Measurements from ENCODE around the gene PDS5A. TPM values are rescaled to one million over a fixed set of nuclear protein-coding genes. Genes with fewer than 3 reads are reported as not detected.
"Not testable (repeated sequence)": the region's sequence is repeated elsewhere in the genome, so short reads cannot be mapped to it uniquely, and the experiment has no call there.

PDS5A gene
- total RNA-seq, 1 experiment from 2014 or later, result 48.0 TPM

DNA sequence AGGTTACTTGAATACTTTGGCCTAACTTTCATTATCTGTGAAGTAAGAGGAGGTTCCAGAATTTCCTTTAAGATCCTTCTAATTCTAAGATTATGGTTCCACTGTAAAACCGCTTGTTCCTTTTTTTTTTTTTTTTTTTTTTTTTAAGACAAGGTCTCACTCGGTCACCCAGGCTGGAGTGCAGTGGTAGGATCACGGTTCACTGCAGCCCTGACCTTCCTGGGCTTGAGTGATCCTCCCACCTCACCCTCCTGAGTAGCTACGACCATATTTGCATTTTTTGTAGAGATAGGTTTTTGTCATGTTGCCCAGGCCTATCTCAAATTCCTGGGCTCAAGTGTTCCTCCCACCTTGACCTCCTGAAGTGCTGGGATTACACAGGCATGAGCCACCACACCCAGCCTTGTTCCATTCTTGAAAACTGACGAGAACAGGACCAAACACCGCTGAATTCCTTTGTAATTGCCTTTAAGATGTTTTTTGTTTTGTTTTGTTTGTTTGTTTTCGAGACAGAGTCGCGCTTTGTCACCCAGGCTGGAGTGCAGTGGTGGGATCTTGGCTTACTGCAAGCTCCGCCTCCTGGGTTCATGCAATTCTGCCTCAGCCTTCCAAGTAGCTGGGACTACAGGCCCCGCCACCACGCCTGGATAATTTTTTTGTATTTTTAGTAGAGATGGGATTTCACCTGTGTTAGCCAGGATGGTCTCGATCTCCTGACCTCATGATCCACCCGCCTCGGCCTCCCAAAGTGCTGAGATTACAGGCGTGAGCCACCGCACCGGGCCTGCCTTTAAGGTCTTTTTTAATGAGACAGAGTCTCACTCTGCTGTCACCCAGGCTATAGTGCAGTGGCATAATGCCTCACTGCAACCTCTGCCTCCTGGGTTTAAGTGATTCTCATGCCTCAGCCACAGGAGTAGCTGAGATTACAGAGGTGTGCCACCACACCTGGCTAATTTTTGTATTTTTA is 6.8 kb downstream of the PDS5A start:
- peak; percentile 16 for DNase-seq (ENCODE audit: low spot score)

- DNase-seq (ENCODE audit: low spot score), result no peak
These were observed 14.1 kb downstream of the PDS5A start for GRCh38 chr4:39963656-39964055.

- no peak for DNase-seq (ENCODE audit: low spot score)
These were observed 16.3 kb downstream of the PDS5A start for GRCh38 chr4:39961311-39961877.

DNA sequence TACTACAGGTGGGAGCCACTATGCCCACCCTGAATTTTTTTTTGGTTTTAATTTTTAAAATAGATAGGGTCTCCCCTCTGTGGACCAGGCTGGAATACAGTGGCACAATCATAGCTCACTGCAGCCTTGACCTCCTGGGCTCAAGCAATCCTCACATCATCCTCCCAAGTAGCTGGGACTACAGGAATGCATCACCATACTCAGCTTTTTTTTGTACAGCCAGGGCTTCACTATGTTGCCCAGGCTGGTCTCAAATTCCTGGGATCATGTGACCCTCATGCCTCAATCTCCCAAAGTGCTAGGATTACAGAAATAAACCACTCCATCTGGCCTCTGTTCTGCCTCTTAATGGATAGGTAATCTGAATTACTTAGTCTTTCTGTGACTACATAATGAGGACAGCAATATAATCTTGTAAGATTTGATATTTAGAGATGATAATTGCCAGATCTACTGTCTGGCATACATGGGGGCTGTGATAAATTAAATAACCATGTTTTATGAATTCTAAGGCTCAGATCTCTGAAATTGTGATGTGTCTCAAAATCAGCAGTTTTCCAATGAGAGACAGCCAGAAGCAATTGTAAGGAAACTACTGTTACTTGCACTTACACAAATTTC is 26.7 kb downstream of the PDS5A start:
- DNase-seq (ENCODE audit: low spot score), result no peak

DNA sequence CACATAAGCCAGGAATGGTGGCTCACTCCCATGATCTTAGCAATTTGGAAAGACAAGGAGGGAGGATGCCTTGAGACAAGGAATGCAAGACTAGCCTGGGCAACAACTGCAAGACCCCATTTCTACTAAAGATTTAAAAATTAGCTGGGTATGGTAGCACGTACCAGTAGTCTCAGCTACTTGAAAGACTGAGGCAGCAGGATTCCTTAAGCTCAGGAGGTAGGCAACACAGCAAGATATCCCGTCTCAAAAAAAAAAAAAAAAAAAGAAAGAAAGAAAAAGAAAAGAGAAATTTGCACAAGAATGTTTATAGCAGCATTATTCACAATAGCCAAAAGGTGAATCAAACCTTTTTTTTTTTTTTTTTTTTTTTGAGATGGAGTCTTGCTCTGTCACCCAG is 29.7 kb downstream of the PDS5A start:
- DNase-seq (ENCODE audit: low spot score), result no peak

DNA sequence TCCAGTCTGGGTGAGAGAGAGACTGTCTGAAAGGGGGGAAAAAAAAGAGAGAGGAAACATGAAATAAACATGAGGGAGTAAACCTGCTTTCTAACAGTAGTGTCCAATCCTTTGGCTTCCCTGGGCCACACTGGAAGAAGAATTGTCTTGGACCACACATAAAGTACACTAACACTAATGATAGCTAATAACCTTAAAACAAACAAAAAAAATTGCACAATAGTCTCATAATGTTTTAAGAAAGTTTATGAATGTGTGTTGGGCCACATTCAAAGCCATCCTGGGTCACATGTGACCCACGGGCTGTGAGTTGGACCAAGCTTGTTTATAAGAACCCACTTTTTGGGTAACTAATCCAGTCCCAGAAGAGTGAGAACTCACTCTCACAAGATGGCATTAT is 30.3 kb downstream of the PDS5A start:
- DNase-seq (ENCODE audit: low spot score), result no peak

GRCh38 chr4:39944245-39944644 is 33.5 kb downstream of the PDS5A start:
- not testable (repeated sequence) for DNase-seq (ENCODE audit: low spot score)

DNA sequence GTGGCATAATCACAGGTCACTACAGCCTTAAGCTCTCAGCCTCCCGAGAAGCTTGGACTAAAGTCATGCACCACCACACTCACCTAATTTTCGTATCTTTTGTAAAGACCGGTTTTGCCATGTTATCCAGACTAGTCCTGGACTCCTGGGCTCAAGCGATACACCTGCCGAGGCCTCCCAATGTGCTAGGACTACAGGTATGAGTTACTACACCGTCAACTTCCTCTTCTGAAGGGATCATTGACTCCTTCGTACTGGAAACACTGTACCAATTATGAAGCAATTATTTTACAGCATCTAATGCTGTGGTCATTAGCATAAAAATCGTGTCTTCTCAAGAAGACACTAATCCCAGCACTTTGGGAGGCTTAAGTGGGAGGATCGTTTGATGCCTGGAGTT is 35.2 kb downstream of the PDS5A start:
- DNase-seq (ENCODE audit: low spot score), result no peak

DNA sequence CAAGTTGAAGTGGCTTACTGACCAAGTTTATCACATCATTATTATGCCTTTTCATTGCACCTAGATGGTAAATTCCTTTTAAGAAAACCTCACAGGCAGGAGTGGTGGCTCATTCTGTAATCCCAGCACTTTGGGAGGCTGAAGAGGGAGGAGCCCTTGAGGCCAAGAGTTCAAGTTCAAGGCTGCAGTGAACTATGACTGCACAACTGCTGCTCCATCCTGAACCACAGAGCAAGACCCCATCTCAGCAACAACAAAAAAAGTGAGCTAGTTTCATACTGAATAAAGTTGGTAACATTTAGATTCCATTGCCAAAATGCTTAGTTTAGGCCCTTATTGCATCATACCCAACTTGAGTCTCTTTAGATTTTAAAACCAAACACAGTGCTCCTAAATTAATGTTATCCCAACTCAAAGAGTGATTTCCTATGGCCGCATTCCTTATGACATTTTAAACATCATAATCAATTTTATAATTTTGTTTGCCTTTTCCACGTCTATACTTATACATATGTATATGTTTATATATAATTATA is 36.0 kb downstream of the PDS5A start:
- DNase-seq (ENCODE audit: low spot score), result no peak

- no peak for DNase-seq (ENCODE audit: low spot score)
These were observed 39.9 kb downstream of the PDS5A start for GRCh38 chr4:39937683-39938268.

DNA sequence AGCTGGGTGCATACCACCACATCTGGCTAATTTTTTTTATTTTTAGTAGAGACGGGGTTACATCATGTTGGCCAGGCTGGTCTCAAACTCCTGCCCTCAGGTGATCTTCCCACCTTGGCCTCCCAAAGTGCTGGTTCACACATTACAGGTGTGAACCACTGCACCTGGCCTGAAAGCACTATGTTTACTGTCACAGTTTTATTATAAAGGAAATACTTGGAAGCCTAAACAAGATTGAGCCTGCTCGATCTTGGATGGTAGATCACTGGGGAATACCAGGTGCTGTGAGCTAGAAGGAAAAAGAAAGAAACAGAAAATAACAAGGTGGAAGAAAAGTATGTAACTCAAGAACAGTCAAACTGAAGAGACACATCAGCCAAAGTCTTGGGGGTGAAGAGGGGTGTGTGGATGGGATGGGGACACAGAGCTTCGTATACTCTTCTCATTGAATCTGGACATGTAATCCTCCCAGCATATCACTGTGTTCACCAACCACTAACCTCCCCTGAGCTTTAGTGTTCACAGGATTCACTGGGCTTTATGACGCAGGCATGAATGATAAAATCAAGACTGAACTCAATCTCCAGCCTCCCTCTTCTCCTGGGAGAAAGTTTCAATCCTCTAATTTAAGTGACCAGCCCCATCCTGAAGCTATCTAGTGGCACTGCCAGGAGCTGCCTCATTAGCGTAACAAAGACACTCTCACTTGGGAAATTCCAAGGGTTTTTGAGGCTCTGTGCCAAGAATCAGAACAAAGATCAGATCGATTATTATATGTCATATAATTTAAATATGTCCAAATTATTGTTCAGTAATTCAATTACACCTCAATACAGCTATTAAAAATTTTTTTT is 40.9 kb downstream of the PDS5A start:
- no peak for DNase-seq (ENCODE audit: low spot score)

GRCh38 chr4:39933671-39934590 is 43.8 kb downstream of the PDS5A start:
- no peak for DNase-seq (ENCODE audit: low spot score)

DNA sequence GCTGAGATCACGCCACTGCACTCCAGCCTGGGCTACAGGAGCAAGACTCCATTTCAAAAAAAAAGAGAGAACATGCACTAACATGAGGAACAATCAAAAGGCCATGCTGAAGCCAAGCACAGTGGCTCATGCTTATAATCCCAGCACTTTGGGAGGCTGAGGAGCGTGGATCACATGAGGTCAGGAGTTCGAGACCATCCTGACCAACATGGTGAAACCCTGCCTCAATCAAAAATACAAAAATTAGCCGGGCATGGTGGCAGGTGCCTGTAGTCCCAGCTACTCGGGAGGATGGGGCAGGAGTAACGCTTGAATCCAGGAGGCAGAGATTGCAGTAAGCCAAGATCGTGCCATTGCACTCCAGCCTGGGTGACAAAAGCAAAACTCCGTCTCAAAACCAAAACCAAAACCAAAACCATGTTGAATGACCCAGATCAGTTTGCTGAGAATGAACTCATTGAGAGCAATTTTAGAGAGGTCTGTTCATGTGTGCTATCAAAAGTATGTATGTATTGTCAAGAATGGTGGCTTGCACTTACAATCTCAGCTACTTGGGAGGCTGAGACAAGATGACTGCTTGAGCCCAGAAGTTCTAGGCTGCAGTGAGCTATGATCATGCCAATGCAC is 44.8 kb downstream of the PDS5A start:
- DNase-seq (ENCODE audit: low spot score), result no peak

DNA sequence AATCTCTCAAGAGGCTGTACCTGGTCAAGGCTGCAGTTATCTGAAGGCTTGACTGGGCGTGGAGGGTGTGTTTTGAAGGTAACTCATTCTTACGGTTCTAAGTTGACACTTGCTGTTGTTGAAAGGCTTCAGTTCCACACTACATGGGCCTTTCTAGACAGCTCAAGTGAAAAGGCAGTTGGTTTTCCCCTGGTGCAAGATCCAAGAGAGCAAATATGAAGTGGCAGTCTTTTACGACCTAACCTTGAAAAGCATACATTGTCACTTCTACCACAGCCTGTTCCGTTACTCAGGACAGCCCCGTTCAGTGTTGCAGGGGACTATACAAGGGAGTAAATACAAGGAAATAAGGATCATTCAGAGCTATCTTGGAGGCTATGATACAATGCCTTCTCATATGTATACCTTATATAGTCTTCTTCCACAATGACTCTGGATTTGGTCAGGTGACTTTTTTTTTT is 46.2 kb downstream of the PDS5A start:
- DNase-seq (ENCODE audit: low spot score), result no peak

- no peak for DNase-seq (ENCODE audit: low spot score)
These were observed 49.2 kb downstream of the PDS5A start for GRCh38 chr4:39928538-39928937.

GRCh38 chr4:39924014-39924413 is 53.7 kb downstream of the PDS5A start:
- DNase-seq (ENCODE audit: low spot score), result no peak

- DNase-seq (ENCODE audit: low spot score), result no peak
These were observed 55.3 kb downstream of the PDS5A start for GRCh38 chr4:39922399-39922798.

DNA sequence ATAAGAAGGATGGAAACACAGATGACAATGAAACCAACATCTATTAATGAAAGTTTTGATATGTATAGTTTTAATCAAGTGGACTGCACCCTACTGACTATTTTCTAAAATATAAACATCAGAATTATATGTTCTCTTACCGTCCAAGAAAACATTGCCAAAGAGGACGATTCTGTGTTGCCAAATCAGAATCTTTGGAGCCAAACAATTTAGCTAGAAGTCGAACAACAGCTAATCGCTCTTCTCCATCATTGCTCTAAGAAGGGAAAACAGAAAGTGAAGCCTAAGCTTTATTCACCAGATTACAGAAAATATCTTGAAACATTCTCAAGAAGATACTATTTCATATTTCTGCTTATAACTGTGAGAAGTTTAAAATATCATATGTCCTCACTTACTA is 64.2 kb downstream of the PDS5A start:
- no peak for DNase-seq (ENCODE audit: low spot score)

DNA sequence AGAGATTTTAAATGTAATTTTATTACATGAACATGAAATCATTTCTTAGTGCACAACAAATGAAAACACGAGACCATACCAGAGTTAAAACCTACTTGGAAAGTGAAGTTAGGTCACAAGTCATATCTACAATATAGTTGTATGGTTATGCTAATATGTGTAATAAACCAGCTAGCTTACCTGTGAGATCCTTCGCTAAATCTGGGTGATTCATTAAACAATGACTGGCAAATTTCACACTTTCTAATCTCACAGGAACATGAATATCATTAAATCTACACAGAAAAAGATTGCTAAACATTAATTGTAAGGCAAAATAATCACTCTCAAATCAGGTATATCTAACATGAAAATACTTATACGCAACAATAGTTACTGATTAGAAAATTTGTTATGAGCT is 67.6 kb downstream of the PDS5A start:
- DNase-seq (ENCODE audit: low spot score), result no peak

- no peak for DNase-seq (ENCODE audit: low spot score)
These were observed 69.4 kb downstream of the PDS5A start for GRCh38 chr4:39908284-39908683.
